CD8-positive, alpha-beta memory T cell (primary cell): Measurements from ENCODE around the gene GCK. TPM values are rescaled to one million over a fixed set of nuclear protein-coding genes. Genes with fewer than 3 reads are reported as not detected.

ENCODE experiments used
- CTCF ChIA-PET: fragments of 350-600 bp; sonication (Branson Sonifier 250); formaldehyde crosslinking; loops from one replicate; lab custom pipeline; 2021; ENCODE audit warnings: antibody characterized with exemption; lab: Charles Lee
- POLR2A ChIA-PET: fragments of 350-600 bp; sonication (Branson Sonifier 250); formaldehyde crosslinking; loops from one replicate; lab custom pipeline; 2021; ENCODE audit warnings: antibody characterized with exemption; lab: Charles Lee
- DNase-seq, 5 donors: peaks; one replicate each; pipeline versions ENCODE4 v3.0.0 to v3.0.0-alpha.2; 2020 to 2022; ENCODE audit warnings: mixed read lengths in 1 of 5
- H3K27ac ChIP-seq: one replicate; pipeline ENCODE4 v1.7.0; 2013; ENCODE audit warnings: low read depth, mild to moderate bottlenecking, low read length, moderate library complexity
- H3K27me3 ChIP-seq: 2 replicates; pipeline ENCODE4 v1.7.0; 2013; ENCODE audit warnings: low read length, mild to moderate bottlenecking; ENCODE audit not compliant: insufficient read depth, poor library complexity, severe bottlenecking
- H3K36me3 ChIP-seq: 2 replicates; pipeline ENCODE4 v1.7.0; 2013; ENCODE audit warnings: mild to moderate bottlenecking, low read length, moderate library complexity; ENCODE audit not compliant: insufficient read depth
- H3K4me1 ChIP-seq: 2 replicates; pipeline ENCODE4 v1.7.0; 2013; ENCODE audit warnings: mild to moderate bottlenecking, low read length, moderate library complexity; ENCODE audit not compliant: insufficient read depth
- H3K4me3 ChIP-seq: 2 replicates; pipeline ENCODE4 v1.7.0; 2013; ENCODE audit warnings: mild to moderate bottlenecking, low read length
- H3K9me3 ChIP-seq: 2 replicates; pipeline ENCODE4 v1.7.0; 2013; ENCODE audit warnings: mild to moderate bottlenecking, low read length
- H3K27ac Mint-ChIP-seq, 8 donors: one replicate each; pipeline ENCODE4 v1.8.0; 2020 to 2021; ENCODE audit warnings: mixed read lengths in 8 of 8, mild to moderate bottlenecking in 6 of 8, inconsistent platforms in 3 of 8, moderate library complexity in 3 of 8
- H3K27me3 Mint-ChIP-seq, 2 donors: one replicate each; pipeline ENCODE4 v1.8.0; 2020 to 2021; ENCODE audit warnings: mixed read lengths in 2 of 2, mild to moderate bottlenecking in 1 of 2, moderate library complexity in 1 of 2
- H3K36me3 Mint-ChIP-seq, 3 donors: one replicate each; pipeline ENCODE4 v1.8.0; 2020 to 2021; ENCODE audit warnings: mixed read lengths in 3 of 3, inconsistent platforms in 1 of 3, mild to moderate bottlenecking in 1 of 3
- H3K4me1 Mint-ChIP-seq, 3 donors: one replicate each; pipeline ENCODE4 v1.8.0; 2020 to 2021; ENCODE audit warnings: mixed read lengths in 3 of 3, inconsistent platforms in 1 of 3, mild to moderate bottlenecking in 1 of 3
- H3K4me3 Mint-ChIP-seq, 7 donors: one replicate each; pipeline ENCODE4 v1.8.0; 2020 to 2021; ENCODE audit warnings: mixed read lengths in 7 of 7, mild to moderate bottlenecking in 6 of 7, moderate library complexity in 4 of 7, inconsistent platforms in 2 of 7
- H3K9me3 Mint-ChIP-seq, 5 donors: one replicate each; pipeline ENCODE4 v1.8.0; 2020 to 2022; ENCODE audit warnings: mixed read lengths in 5 of 5, mild to moderate bottlenecking in 3 of 5, moderate library complexity in 2 of 5, inconsistent platforms in 1 of 5
- polyA plus RNA-seq: library from polyadenylated mRNA; unstranded; fragments of 300-500 nt; fragmentation: Illumina TruSeq; gene quantifications from one replicate; pipeline ENCODE4 v1.2.3, GENCODE V29; 2021
- total RNA-seq, 2 experiments: library from RNA; stranded (reverse); gene quantifications; one replicate each; pipeline ENCODE4 v1.2.3, GENCODE V29; 2021

The GCK gene
- total and polyA plus RNA-seq, 3 experiments from 2014 or later: 0.46 to 1.8 (median 1.0) TPM

DNA sequence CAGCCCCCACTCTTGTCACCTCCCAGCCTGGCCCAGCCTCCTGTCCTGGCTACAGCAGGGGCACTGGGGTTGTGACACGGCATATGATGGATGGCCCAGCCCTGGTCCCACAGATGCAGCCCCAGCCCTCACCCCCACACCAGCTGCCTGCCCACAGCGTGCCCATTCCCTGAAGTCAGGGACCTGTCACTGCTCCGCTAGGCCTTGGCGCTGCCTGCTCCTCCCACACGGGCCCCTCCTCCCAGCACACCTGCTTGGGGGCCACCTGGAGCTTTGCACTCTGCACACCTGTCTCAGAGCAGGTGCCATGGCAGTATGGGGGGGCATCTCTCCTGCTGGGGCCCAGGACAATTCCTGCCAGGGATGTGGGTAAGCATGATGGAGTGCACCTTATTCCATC is 3.5 kb downstream of the GCK start:
- no peak for DNase-seq
- peaks cover 0 to 3% (median 0%) of the 10 kb centered on the region in 3 donors for H3K36me3 Mint-ChIP-seq
- no peak overlapping the region for H3K4me3 Mint-ChIP-seq
- no peak overlapping the region for H3K27ac Mint-ChIP-seq
- peaks cover 0 to 6% (median 3%) of the 10 kb centered on the region in 5 donors for H3K9me3 Mint-ChIP-seq
- ChIA-PET CTCF (no interaction called here), POLR2A (interaction anchor here (0.5 kb wide), 1 partner anchor 795 kb away, joined by 4 read pairs; no protein-coding TSS in a partner anchor)
- H3K4me1 Mint-ChIP-seq: no peaks in the 10 kb centered on the region
- peaks cover 3 to 18% of the 10 kb centered on the region in 2 donors for H3K27me3 Mint-ChIP-seq
- H3K27me3 ChIP-seq: no peaks in the 10 kb centered on the region
- no peaks in the 10 kb centered on the region for H3K36me3 ChIP-seq
- no peaks in the 10 kb centered on the region for H3K9me3 ChIP-seq
- H3K27ac ChIP-seq: no peak overlapping the region
- H3K4me1 ChIP-seq: no peaks in the 10 kb centered on the region
- no peak overlapping the region for H3K4me3 ChIP-seq

DNA sequence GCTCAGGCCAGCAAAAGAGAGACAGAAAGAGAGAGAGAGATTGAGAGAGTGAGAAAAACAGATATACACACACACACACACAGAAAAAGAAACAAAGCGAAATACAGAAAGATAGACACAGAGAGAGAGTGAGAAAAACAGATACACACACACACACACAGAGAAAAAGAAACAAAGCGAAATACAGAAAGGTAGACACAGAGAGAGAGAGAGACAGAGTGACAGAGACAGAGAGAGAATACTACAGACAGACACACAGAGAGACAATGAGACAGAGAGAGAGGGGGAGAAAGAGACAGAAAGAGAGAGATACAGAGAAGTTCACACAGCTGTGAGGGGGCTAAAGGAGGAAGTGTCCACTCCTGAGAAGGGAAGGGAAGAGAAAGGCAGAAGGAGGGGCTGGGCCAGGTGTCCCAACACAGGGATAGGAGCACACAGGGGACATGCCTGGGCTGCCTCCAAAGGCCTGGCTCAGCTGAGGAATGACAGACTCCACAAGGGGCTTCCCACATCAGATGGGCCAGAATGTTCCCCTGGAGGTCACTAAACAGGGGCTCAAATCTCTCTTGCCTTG is 4.3 kb downstream of the GCK start:
- Mint-ChIP-seq H3K27ac (peak overlapping the region in 1 of 8 donors; percentile 17), H3K27me3 (peaks cover 5 to 22% of the 10 kb centered on the region in 2 donors), H3K9me3 (peaks cover 0 to 6% (median 3%) of the 10 kb centered on the region in 5 donors), H3K4me3 (no peak overlapping the region), H3K4me1 (no peaks in the 10 kb centered on the region), H3K36me3 (peaks cover 0 to 3% (median 0%) of the 10 kb centered on the region in 3 donors)
- H3K36me3 ChIP-seq: no peaks in the 10 kb centered on the region
- POLR2A ChIA-PET: no interaction called here
- CTCF ChIA-PET: no interaction called here
- no peaks in the 10 kb centered on the region for H3K27me3 ChIP-seq
- H3K9me3 ChIP-seq: no peaks in the 10 kb centered on the region
- H3K4me3 ChIP-seq: no peak overlapping the region
- no peak for DNase-seq
- H3K4me1 ChIP-seq: no peaks in the 10 kb centered on the region
- no peak overlapping the region for H3K27ac ChIP-seq

DNA sequence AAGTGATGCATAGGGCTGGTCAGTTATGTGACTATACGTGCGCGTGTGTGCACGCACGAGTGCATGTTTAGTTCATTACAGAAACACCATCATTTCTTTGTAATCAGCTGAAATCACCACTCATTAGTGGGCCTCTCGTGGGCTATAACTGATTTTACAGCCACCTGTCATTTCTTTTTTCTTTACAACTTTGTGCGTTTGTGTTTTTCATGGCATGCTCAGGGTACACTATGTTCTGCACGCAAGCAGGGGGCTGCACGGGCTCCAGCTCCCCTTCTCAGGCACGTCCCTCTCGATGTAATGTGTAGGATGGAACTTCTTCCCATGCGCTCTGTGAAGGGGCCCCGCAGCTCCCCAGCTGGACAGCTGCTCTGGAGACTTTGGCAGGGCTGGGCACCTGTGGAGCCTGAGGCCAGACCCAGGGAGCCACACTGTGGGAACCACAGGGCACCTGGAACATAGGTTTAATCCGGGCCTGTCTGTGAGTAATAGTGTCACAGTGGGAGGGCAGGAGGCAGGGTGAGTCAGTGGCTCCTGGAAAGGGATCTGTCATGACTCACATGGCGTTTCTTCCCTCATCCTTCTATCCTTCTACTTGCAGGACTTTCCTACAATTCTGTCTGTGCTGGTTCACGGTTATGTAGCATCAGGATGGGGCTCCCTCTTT is 4.9 kb downstream of the GCK start:
- H3K36me3 ChIP-seq: no peaks in the 10 kb centered on the region
- no peak overlapping the region for H3K27ac Mint-ChIP-seq

DNA sequence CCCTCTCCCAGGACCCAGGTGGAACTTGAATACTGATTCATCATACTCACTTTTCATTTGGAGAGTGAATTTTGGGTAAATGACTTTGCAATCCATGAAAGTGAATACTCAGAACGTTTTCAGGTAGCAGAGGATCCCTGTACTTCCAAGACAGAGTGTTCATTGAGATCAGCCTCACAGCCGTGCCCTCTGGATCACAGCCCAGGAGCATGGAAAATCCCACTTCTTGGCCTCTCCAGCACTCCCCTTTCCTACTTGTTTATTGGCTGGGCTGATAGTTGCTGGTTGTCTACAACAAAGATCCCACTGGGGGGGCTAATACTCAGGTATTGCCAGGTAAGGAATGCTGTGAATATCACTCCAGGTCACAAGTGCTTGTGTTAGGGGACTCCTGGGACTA is 5.9 kb downstream of the GCK start:
- Histone ChIP-seq H3K36me3 (no peaks in the 10 kb centered on the region), H3K4me3 (no peak overlapping the region), H3K4me1 (no peaks in the 10 kb centered on the region), H3K27ac (no peak overlapping the region), H3K27me3 (no peaks in the 10 kb centered on the region), H3K9me3 (no peaks in the 10 kb centered on the region)
- no peak overlapping the region for H3K4me3 Mint-ChIP-seq
- DNase-seq: no peak
- no peak overlapping the region for H3K27ac Mint-ChIP-seq
- ChIA-PET CTCF (no interaction called here), POLR2A (no interaction called here)
- peaks cover 0 to 6% (median 3%) of the 10 kb centered on the region in 5 donors for H3K9me3 Mint-ChIP-seq
- H3K27me3 Mint-ChIP-seq: peaks cover 8 to 31% of the 10 kb centered on the region in 2 donors
- H3K36me3 Mint-ChIP-seq: peaks cover 0 to 3% (median 0%) of the 10 kb centered on the region in 3 donors
- H3K4me1 Mint-ChIP-seq: no peaks in the 10 kb centered on the region

More for the DNA sequence above, 4.9 kb downstream of the GCK start:
- DNase-seq: no peak
- ChIA-PET POLR2A (no interaction called here), CTCF (no interaction called here)
- Histone ChIP-seq H3K27ac (no peak overlapping the region), H3K4me1 (no peaks in the 10 kb centered on the region), H3K9me3 (no peaks in the 10 kb centered on the region), H3K4me3 (no peak overlapping the region), H3K27me3 (no peaks in the 10 kb centered on the region)
- Mint-ChIP-seq H3K9me3 (peaks cover 0 to 6% (median 3%) of the 10 kb centered on the region in 5 donors), H3K4me1 (no peaks in the 10 kb centered on the region), H3K36me3 (peaks cover 0 to 3% (median 0%) of the 10 kb centered on the region in 3 donors), H3K27me3 (peaks cover 5 to 24% of the 10 kb centered on the region in 2 donors), H3K4me3 (no peak overlapping the region)

DNA sequence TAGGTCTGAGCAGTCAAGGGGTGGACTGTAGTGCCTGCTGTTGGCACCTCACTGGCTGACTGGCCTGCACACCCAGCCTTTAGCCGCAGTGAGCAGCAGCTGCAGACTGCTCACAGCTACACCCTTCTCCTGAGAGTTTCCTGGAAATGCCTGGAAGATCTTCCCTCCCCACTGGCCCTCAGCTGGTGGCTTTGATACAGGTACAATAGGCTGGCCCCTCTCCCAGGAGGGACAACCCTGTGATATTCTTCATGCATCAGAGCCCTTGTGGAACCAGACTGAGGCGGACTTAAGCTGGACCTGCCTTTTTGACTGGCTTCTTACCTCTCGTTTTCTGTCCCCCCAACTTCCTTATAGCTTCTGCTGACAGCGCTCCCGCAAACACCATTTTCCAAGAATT is 6.4 kb downstream of the GCK start:
- H3K36me3 ChIP-seq: no peaks in the 10 kb centered on the region
- CTCF ChIA-PET: no interaction called here
- peaks cover 0 to 3% (median 0%) of the 10 kb centered on the region in 3 donors for H3K36me3 Mint-ChIP-seq

DNA sequence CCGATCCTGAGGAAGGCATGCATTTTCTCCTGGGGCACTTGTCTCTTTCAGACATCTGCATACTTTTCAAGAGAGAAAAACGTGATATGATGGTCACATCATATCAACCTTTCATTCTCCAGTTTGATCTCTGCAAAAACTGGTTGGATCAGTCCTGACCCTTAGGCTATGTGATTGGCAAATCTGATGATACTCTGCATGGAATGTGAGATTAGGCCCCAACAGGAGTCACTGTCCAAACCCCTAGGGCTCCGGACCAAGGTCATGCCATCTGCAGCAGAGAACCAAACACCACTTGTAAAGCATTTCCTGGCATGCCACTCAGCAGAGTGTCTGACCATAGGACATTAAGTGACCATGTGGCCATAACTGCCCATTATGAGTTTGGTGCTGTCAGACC is 8.6 kb downstream of the GCK start:
- Mint-ChIP-seq H3K4me1 (no peaks in the 10 kb centered on the region), H3K9me3 (peaks cover 0 to 6% (median 3%) of the 10 kb centered on the region in 5 donors), H3K36me3 (peaks cover 0 to 3% (median 0%) of the 10 kb centered on the region in 3 donors), H3K4me3 (no peak overlapping the region), H3K27ac (no peak overlapping the region), H3K27me3 (peaks cover 10 to 56% of the 10 kb centered on the region in 2 donors)
- Histone ChIP-seq H3K27ac (no peak overlapping the region), H3K9me3 (no peaks in the 10 kb centered on the region), H3K27me3 (peaks cover 9% of the 10 kb centered on the region), H3K36me3 (no peaks in the 10 kb centered on the region), H3K4me3 (no peak overlapping the region), H3K4me1 (no peaks in the 10 kb centered on the region)
- POLR2A ChIA-PET: no interaction called here
- no peak for DNase-seq
- CTCF ChIA-PET: no interaction called here

More for the DNA sequence above, 6.4 kb downstream of the GCK start:
- no peaks in the 10 kb centered on the region for H3K27me3 ChIP-seq
- no peaks in the 10 kb centered on the region for H3K4me1 ChIP-seq
- Mint-ChIP-seq H3K27me3 (peaks cover 8 to 36% of the 10 kb centered on the region in 2 donors), H3K27ac (no peak overlapping the region), H3K4me1 (no peaks in the 10 kb centered on the region), H3K9me3 (peaks cover 0 to 6% (median 3%) of the 10 kb centered on the region in 5 donors), H3K4me3 (no peak overlapping the region)
- no peak overlapping the region for H3K27ac ChIP-seq
- no peak overlapping the region for H3K4me3 ChIP-seq
- no peaks in the 10 kb centered on the region for H3K9me3 ChIP-seq
- no peak for DNase-seq
- POLR2A ChIA-PET: no interaction called here

DNA sequence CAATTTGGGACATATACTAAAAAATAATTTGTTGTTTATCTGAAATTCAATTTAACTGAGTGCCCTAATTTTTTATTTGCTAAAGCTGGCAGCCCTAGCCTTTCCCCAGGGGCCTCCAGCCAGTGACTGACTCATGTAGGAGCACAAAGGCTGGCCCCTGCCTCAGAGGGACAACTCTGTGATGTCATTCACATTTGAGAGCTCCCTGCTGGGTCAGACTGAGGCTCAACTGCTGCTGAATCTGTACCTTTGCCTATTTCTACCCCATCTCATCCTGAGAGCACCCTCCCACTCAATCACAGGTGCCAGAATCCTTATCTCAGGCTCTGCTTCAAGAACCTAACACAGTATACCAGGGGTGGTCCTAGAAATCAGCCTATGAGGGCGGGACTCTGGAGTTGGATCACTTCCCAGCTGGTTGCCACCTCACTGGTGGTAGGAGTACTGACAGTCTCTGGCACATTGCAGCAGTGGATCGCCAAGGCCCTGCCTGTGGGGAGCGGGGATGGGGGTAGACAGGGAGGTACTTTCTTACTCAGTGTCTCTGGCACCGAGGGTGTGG is 11.6 kb downstream of the GCK start:
- Mint-ChIP-seq H3K9me3 (peaks cover 0 to 2% (median 0%) of the 10 kb centered on the region in 5 donors), H3K27ac (no peak overlapping the region), H3K4me1 (no peaks in the 10 kb centered on the region), H3K27me3 (peaks cover 8 to 55% of the 10 kb centered on the region in 2 donors), H3K4me3 (no peak overlapping the region), H3K36me3 (peaks cover 0 to 5% (median 0%) of the 10 kb centered on the region in 3 donors)
- Histone ChIP-seq H3K4me3 (no peak overlapping the region), H3K4me1 (no peaks in the 10 kb centered on the region), H3K27ac (no peak overlapping the region), H3K9me3 (no peaks in the 10 kb centered on the region), H3K27me3 (peaks cover 9% of the 10 kb centered on the region), H3K36me3 (no peaks in the 10 kb centered on the region)
- ChIA-PET CTCF (no interaction called here), POLR2A (no interaction called here)
- no peak for DNase-seq

DNA sequence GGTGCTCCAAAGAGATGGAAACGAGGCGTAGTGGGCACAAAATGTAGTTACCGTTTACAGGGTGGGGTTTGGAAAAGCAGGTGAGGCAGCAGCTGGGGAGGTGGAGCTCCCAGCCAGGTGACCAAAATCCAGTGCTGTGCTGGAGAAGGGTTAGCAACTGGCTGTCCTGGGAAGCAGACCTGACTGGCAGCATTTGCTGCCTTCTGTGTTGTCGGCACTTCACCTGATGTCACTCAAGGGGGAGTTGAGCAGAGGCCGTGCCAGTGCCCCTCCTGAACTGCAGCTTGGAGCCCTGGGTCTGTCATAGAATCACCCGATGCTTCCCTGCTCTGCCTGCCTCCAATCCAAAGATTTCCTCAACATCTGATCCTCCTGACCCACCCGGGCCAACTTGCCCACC is 12.8 kb downstream of the GCK start:
- H3K4me3 Mint-ChIP-seq: peak overlapping the region in 1 of 7 donors; percentile 23
- H3K9me3 ChIP-seq: no peaks in the 10 kb centered on the region
- peaks cover 0 to 5% (median 0%) of the 10 kb centered on the region in 3 donors for H3K36me3 Mint-ChIP-seq
- no peak overlapping the region for H3K4me3 ChIP-seq
- no peak overlapping the region for H3K27ac ChIP-seq
- peaks cover 0 to 2% (median 0%) of the 10 kb centered on the region in 5 donors for H3K9me3 Mint-ChIP-seq
- no peak overlapping the region for H3K27ac Mint-ChIP-seq
- H3K36me3 ChIP-seq: no peaks in the 10 kb centered on the region
- CTCF ChIA-PET: no interaction called here
- no peak for DNase-seq
- H3K4me1 ChIP-seq: no peaks in the 10 kb centered on the region
- no peaks in the 10 kb centered on the region for H3K4me1 Mint-ChIP-seq
- POLR2A ChIA-PET: no interaction called here
- H3K27me3 ChIP-seq: peaks cover 9% of the 10 kb centered on the region
- H3K27me3 Mint-ChIP-seq: peaks cover 8 to 59% of the 10 kb centered on the region in 2 donors
